BLaER1 (cell line): Measurements from ENCODE around the gene GPR42.
A peak's percentile ranks its signal among the peaks of the same experiment; 100 is the strongest.

Experiments used
- H3K27ac ChIP-seq: shearing (Covaris generic); formaldehyde crosslinking; 2 replicates; pipeline ENCODE4 v1.8.1; 2022
- H3K27me3 ChIP-seq: shearing (Covaris generic); formaldehyde crosslinking; 2 replicates; pipeline ENCODE4 v1.8.1; 2022
- H3K36me3 ChIP-seq: shearing (Covaris generic); formaldehyde crosslinking; 2 replicates; pipeline ENCODE4 v1.8.1; 2022
- H3K4me1 ChIP-seq: shearing (Covaris generic); formaldehyde crosslinking; 2 replicates; pipeline ENCODE4 v1.8.1; 2022
- H3K4me2 ChIP-seq: shearing (Covaris generic); formaldehyde crosslinking; 2 replicates; pipeline ENCODE4 v1.8.1; 2022
- H3K4me3 ChIP-seq: shearing (Covaris generic); formaldehyde crosslinking; 2 replicates; pipeline ENCODE4 v1.8.1; 2022
- H3K9ac ChIP-seq: shearing (Covaris generic); formaldehyde crosslinking; 2 replicates; pipeline ENCODE4 v1.8.1; 2022
- H3K9me3 ChIP-seq: shearing (Covaris generic); formaldehyde crosslinking; 2 replicates; pipeline ENCODE4 v1.8.1; 2022
- H4K20me1 ChIP-seq: shearing (Covaris generic); formaldehyde crosslinking; 2 replicates; pipeline ENCODE4 v1.8.1; 2022
- Cebpa-rat ChIP-seq: shearing (Covaris generic); IDR thresholded peaks from 2 replicates; pipeline ENCODE4 v1.8.1; 2022

Gene GPR42

DNA sequence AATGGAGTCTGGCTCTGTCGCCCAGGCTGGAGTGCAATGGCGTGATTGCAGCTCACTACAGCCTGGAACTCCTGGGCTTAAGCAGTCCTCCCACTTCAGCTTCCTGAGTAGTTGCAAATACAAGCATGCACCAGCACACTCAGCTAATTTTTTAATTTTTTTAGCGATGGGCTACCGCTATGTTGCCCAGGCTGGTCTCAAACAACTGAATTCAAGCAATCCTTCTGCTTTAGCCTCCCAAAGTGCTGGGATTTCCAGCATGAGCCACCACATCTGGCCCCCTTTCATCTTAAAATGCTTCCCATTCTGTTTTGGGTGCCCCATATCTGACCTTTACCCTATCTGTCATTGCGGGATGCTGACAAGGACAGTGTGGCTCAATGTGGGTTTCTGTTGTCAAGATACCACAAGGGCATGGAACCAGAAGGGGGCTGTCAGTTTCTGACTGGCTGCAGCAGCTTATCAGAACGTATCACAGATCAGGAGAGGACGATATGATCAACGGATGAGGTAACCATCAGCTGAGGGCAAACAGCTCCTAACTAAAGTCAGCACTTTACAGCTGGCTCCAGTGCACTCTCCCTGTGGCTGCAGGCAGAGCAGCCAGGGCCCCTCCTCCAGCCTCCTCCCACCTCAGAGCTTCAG is 32.4 kb downstream of the GPR42 start:
- Histone ChIP-seq H3K9me3 (no peaks in the 10 kb centered on the region), H3K27me3 (no peaks in the 10 kb centered on the region), H3K9ac (no peak overlapping the region), H3K36me3 (no peaks in the 10 kb centered on the region), H3K4me2 (no peak overlapping the region), H3K27ac (no peak overlapping the region), H3K4me3 (no peak overlapping the region), H4K20me1 (no peaks in the 10 kb centered on the region), H3K4me1 (peaks cover 35% of the 10 kb centered on the region)
- TF ChIP-seq Cebpa-rat: no peak

DNA sequence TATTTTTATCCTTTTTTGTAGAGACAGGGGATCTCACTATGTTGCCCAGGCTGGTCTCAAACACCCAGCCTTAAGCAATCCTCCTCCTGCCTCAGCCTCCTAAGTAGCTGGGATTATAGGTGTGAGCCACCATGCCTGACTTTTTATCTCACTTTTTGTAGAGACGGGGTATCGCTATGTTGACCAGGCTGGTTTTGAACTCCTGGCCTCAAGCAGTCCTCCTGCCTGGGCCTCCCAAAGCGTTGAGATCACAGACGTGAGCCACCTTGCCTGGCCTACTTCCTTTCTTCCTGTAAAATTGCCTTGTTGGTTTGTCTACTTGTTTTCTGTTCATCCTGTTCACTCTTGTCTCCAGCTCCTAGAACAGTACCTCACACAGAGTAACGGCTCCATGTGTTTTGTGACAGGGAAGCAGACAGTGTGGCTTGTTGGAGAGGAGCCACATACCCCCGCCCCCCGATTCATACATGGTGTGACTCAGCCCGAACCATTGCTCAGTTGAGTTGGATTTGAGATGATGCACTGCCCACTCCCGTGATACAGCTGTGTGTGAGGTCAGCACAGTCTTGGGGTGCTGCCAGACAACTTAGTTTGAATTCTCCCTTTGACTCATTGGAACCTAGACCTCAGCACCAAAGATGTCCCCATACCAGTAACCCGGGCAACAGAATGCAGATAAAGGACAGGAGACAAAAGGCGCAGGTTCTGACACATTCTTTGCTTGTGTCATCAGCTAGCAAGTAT is 34.2 kb downstream of the GPR42 start:
- no peaks in the 10 kb centered on the region for H3K27me3 ChIP-seq
- H3K9me3 ChIP-seq: no peaks in the 10 kb centered on the region
- no peak overlapping the region for H3K9ac ChIP-seq
- no peak overlapping the region for H3K27ac ChIP-seq
- no peak overlapping the region for H3K4me2 ChIP-seq
- no peaks in the 10 kb centered on the region for H3K36me3 ChIP-seq
- no peak for TF ChIP-seq Cebpa-rat
- H4K20me1 ChIP-seq: no peaks in the 10 kb centered on the region
- peaks cover 21% of the 10 kb centered on the region for H3K4me1 ChIP-seq
- H3K4me3 ChIP-seq: no peak overlapping the region

GRCh38 chr19:35407619-35408018 is 36.8 kb downstream of the GPR42 start:
- Histone ChIP-seq H3K4me2 (no peak overlapping the region), H3K9me3 (no peaks in the 10 kb centered on the region)
- TF ChIP-seq Cebpa-rat: no peak

DNA sequence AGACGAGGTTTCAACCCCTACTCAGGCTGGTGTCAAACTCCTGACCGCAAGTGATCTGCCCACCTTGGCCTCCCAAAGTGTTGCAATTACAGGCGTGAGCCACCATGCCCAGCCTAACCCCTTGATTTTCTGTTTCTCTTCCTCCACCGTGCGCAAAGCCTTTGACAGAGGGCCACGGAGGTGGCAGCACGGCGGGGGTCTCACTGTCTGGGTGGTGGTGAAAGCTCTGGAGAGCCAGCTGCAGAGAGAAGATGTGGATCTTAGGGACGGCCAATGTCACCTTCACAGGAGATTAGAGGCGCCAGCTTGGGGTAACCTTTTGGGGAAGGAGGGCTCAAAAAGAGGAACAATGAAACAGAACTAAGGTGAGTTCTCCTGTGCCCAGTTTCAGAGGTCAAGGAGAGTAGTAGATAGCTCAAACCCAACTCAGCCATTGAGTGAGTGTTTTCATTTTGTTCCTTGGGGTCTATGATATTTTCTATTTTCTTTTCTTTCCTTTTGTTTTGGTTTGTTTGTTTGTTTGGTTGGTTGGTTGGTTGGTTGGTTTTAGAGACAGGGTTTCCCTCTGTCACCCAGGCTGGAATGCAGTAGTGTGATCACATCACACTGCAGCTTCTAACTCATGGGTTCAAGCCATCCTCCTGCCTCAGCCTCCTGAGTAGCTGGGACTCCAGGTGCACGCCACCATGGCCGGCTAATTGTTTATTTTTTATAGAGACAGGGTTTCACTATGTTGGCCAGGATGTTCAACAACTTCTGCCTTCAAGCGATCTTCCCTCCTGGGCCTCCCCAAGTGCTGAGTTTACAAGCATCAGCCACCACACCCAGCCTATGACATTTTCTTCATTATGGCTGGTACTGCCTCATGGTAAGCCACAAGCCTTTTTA is 37.7 kb downstream of the GPR42 start:
- Histone ChIP-seq H3K9me3 (no peaks in the 10 kb centered on the region), H3K4me1 (no peaks in the 10 kb centered on the region), H3K27ac (no peak overlapping the region), H3K4me3 (no peak overlapping the region), H3K9ac (no peak overlapping the region), H3K36me3 (no peaks in the 10 kb centered on the region), H4K20me1 (no peaks in the 10 kb centered on the region), H3K27me3 (no peaks in the 10 kb centered on the region), H3K4me2 (no peak overlapping the region)
- no peak for TF ChIP-seq Cebpa-rat

More at GRCh38 chr19:35407619-35408018, 36.8 kb downstream of the GPR42 start:
- peaks cover 4% of the 10 kb centered on the region for H3K4me1 ChIP-seq
- H3K4me3 ChIP-seq: no peak overlapping the region
- no peak overlapping the region for H3K27ac ChIP-seq
- no peak overlapping the region for H3K9ac ChIP-seq
- no peaks in the 10 kb centered on the region for H3K27me3 ChIP-seq
- H3K36me3 ChIP-seq: no peaks in the 10 kb centered on the region
- no peaks in the 10 kb centered on the region for H4K20me1 ChIP-seq

GRCh38 chr19:35409191-35409590 is 38.3 kb downstream of the GPR42 start:
- Histone ChIP-seq H3K4me1 (no peaks in the 10 kb centered on the region), H3K27ac (no peak overlapping the region), H3K4me3 (no peak overlapping the region), H3K36me3 (no peaks in the 10 kb centered on the region), H3K9ac (no peak overlapping the region), H3K9me3 (no peaks in the 10 kb centered on the region), H3K27me3 (no peaks in the 10 kb centered on the region), H3K4me2 (no peak overlapping the region), H4K20me1 (no peaks in the 10 kb centered on the region)
- no peak for TF ChIP-seq Cebpa-rat

GRCh38 chr19:35410487-35410886 is 39.6 kb downstream of the GPR42 start:
- no peaks in the 10 kb centered on the region for H4K20me1 ChIP-seq
- H3K4me1 ChIP-seq: no peaks in the 10 kb centered on the region
- no peaks in the 10 kb centered on the region for H3K27me3 ChIP-seq
- TF ChIP-seq Cebpa-rat: no peak
- no peaks in the 10 kb centered on the region for H3K9me3 ChIP-seq
- no peak overlapping the region for H3K4me2 ChIP-seq
- no peaks in the 10 kb centered on the region for H3K36me3 ChIP-seq
- H3K9ac ChIP-seq: no peak overlapping the region
- no peak overlapping the region for H3K4me3 ChIP-seq
- no peak overlapping the region for H3K27ac ChIP-seq

DNA sequence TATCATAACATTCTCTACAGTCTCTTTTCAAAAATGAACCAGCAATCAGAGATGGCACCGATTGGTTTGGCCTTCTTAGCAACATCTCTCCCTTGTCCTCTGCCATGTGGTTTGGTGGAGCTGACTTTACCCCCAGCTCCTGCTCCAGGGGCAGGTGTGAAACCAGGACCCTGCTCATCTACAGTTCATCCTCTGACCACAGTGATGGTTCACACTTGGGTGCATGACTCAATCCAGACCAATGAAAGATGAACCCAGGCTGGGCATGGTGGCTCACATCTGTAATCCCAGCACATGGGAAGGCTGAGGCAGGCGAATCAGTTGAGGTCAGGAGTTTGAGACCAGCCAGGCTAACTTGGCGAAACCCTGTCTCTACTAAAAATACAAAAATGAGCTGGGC is 43.6 kb downstream of the GPR42 start:
- no peaks in the 10 kb centered on the region; the same call in 1 of the 2 replicates for H3K4me1 ChIP-seq
- H3K4me3 ChIP-seq: no peak overlapping the region
- H3K36me3 ChIP-seq: no peaks in the 10 kb centered on the region
- H3K4me2 ChIP-seq: no peak overlapping the region
- no peak overlapping the region for H3K27ac ChIP-seq
- H3K27me3 ChIP-seq: no peaks in the 10 kb centered on the region
- H3K9ac ChIP-seq: no peak overlapping the region
- TF ChIP-seq Cebpa-rat: no peak
- no peaks in the 10 kb centered on the region for H4K20me1 ChIP-seq
- H3K9me3 ChIP-seq: no peaks in the 10 kb centered on the region

DNA sequence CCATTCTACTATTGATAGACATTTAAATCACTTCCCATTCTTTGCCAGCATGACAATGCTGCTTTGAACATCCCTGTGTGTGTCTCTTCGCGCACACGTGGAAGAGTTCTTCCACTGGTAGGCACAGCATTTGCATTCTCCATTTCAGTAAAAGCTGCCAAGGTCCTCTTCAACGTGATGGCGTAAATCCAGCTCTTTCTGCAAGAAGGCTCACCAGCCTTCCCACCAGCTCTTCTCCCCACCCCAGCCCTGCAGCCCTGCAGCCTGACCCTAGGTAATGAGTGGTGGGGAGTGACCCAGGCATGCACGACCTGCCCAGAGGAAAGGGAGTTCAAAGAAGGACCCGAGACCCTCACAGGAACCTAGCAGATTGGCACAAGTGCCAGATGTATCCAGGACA is 45.5 kb downstream of the GPR42 start:
- Histone ChIP-seq H3K9ac (no peak overlapping the region), H3K4me3 (no peak overlapping the region), H4K20me1 (no peaks in the 10 kb centered on the region), H3K4me1 (peaks cover 5% of the 10 kb centered on the region), H3K4me2 (no peak overlapping the region), H3K36me3 (no peaks in the 10 kb centered on the region), H3K27ac (no peak overlapping the region), H3K27me3 (no peaks in the 10 kb centered on the region), H3K9me3 (no peaks in the 10 kb centered on the region)
- no peak for TF ChIP-seq Cebpa-rat

GRCh38 chr19:35417278-35417677 is 46.4 kb downstream of the GPR42 start:
- Histone ChIP-seq H3K9ac (no peak overlapping the region), H3K27me3 (no peaks in the 10 kb centered on the region), H3K4me1 (peaks cover 5% of the 10 kb centered on the region), H4K20me1 (no peaks in the 10 kb centered on the region), H3K9me3 (no peaks in the 10 kb centered on the region), H3K4me3 (no peak overlapping the region), H3K4me2 (peak overlapping the region; percentile 19; the same call in 1 of the 2 replicates), H3K27ac (no peak overlapping the region), H3K36me3 (no peaks in the 10 kb centered on the region)
- TF ChIP-seq Cebpa-rat: no peak
